Measurements from ENCODE around the gene TPM3. TPM values are rescaled to one million over a fixed set of nuclear protein-coding genes. Genes with fewer than 3 reads are reported as not detected.
A peak's percentile ranks its signal among the peaks of the same experiment; 100 is the strongest.
"Not testable (repeated sequence)": the region's sequence is repeated elsewhere in the genome, so short reads cannot be mapped to it uniquely, and the experiment has no call there.

Gene TPM3
- total and polyA plus RNA-seq, 7 experiments from 2014 or later: 264 to 718 (median 423) TPM

DNA sequence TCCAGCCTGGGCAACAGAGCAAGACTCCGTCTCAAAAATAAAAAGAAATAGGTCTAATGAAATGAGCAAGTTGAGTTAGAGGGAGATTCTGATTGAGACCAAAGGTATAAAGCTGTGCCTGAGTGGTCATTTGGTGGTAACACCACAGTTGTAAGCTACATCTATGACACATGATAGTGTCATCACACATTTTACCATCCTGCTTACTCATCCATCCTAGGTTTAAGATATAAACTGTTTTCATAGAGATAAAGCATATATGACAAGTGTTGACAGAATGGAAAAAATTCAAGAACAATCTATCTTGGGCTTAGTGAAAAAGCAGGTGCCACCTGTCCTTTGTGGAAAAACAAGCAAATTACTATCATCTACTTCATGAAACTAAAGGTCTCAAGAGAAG lies 21.4 kb upstream of the TPM3 start:
- H3K36me3 ChIP-seq (ENCODE audit: control insufficient read depth in 2 of 3, insufficient read depth in 3 of 3, low read length in 3 of 3): peaks cover 23 to 79% (median 25%) of the 10 kb centered on the region in 3 experiments
- no peak for ATAC-seq
- Mint-ChIP-seq H3K4me3 (no peak overlapping the region), H3K36me3 (peaks cover 1 to 43% (median 24%) of the 10 kb centered on the region in 5 donors), H3K27ac (peak overlapping the region in 4 of 9 donors; percentile 3 to 45 (median 33)), H3K9me3 (no peaks in the 10 kb centered on the region), H3K4me1 (peaks cover 6 to 27% (median 18%) of the 10 kb centered on the region in 7 donors), H3K27me3 (no peaks in the 10 kb centered on the region)
- intact Hi-C loops (cut with micrococcal nuclease): no loop called here
- no peak overlapping the region for H3K27ac ChIP-seq (ENCODE audit: low read depth, low read length)
- POLR2A ChIA-PET: no interaction called here
- CTCF ChIA-PET: interaction anchor here (1.6 kb wide), 1 partner anchor 14 kb away, joined by 5 read pairs; no protein-coding TSS in a partner anchor
- no peak for DNase-seq
- peaks cover 6 to 9% of the 10 kb centered on the region in 2 donors for H3K4me1 ChIP-seq (ENCODE audit: control insufficient read depth in 2 of 2, insufficient read depth in 2 of 2, low read length in 2 of 2)
- H3K9me3 ChIP-seq (ENCODE audit: control insufficient read depth in 2 of 3, low read length in 3 of 3): no peaks in the 10 kb centered on the region
- H3K4me3 ChIP-seq (ENCODE audit: low read length): no peak overlapping the region
- H3K27me3 ChIP-seq (ENCODE audit: control insufficient read depth in 2 of 2, insufficient read depth in 2 of 2, low read length in 2 of 2): no peaks in the 10 kb centered on the region

DNA sequence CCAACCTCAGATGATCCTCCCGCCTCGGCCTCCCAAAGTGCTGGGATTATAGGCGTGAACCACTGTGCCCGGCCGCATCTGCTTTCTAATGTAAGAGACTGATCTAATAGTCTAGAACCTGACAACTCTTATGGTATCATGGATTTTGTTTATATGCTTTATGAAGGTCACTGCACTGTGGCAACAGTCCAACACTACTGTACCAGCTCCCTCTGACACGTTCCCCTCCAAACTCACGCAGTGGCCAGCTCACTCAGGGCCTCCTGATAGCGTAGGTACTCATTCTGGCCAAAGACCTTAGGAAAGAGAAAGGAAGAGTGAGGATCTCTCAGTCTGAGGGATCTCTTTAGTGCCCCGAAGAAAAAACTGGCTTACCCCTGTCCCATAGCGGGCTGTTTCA lies 20.2 kb upstream of the TPM3 start:
- Histone ChIP-seq H3K4me1 (ENCODE audit: control insufficient read depth in 2 of 2, insufficient read depth in 2 of 2, low read length in 2 of 2) (no peaks in the 10 kb centered on the region), H3K27me3 (ENCODE audit: control insufficient read depth in 2 of 2, insufficient read depth in 2 of 2, low read length in 2 of 2) (no peaks in the 10 kb centered on the region), H3K9me3 (ENCODE audit: control insufficient read depth in 2 of 3, low read length in 3 of 3) (no peaks in the 10 kb centered on the region), H3K27ac (ENCODE audit: low read depth, low read length) (no peak overlapping the region), H3K4me3 (ENCODE audit: low read length) (no peak overlapping the region), H3K36me3 (ENCODE audit: control insufficient read depth in 2 of 3, insufficient read depth in 3 of 3, low read length in 3 of 3) (peaks cover 19 to 79% (median 23%) of the 10 kb centered on the region in 3 experiments)
- ChIA-PET CTCF (no interaction called here), POLR2A (interaction anchor here (0.7 to 0.8 kb wide), 2 partner anchors 8 to 334 kb away, joined by 3 read pairs; a partner anchor contains a TSS)
- ATAC-seq (no peak), DNase-seq (no peak)
- H3K27ac Mint-ChIP-seq: peak overlapping the region in 5 of 9 donors; percentile 1 to 75 (median 43)
- no peaks in the 10 kb centered on the region for H3K27me3 Mint-ChIP-seq
- peaks cover 0 to 38% (median 21%) of the 10 kb centered on the region in 5 donors for H3K36me3 Mint-ChIP-seq
- no peak overlapping the region for H3K4me3 Mint-ChIP-seq
- intact Hi-C loops (cut with micrococcal nuclease): no loop called here
- H3K9me3 Mint-ChIP-seq: no peaks in the 10 kb centered on the region
- H3K4me1 Mint-ChIP-seq: peaks cover 4 to 16% (median 6%) of the 10 kb centered on the region in 7 donors

DNA sequence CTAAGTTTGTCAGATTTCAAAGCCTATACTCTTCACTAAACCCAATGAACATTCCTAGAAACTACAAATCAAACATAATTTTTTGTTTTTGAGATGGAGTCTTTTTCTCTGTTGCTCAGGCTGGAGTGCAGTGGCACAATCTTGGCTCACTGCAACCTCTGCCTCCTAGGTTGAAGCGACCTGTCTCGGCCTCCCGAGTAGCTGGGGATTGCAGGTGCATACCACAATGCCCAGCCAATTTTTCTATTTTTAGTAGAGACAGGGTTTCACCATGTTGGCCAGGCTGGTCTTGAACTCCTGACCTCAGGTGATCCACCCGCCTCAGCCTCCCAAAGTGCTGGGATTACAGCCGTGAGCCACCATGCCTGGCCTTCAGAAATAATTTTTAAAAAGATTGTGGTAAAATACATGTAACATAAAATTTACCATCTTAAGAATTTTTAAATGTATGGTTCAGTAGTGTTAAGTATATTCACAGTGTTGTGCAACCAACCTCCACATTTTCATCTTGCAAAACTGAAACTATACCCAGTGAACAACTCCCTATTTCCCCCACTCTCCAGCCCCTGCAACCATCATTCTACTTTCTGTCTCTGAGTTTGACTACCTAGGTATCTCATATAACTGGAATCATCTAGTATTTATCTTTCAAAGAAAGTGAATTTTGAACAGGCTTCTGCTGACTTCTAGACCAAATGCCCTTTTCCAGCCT lies 16.9 kb upstream of the TPM3 start:
- Histone ChIP-seq H3K9me3 (ENCODE audit: control insufficient read depth in 2 of 3, low read length in 3 of 3) (no peaks in the 10 kb centered on the region), H3K4me3 (ENCODE audit: low read length) (no peak overlapping the region), H3K36me3 (ENCODE audit: control insufficient read depth in 2 of 3, insufficient read depth in 3 of 3, low read length in 3 of 3) (peaks cover 18 to 84% (median 35%) of the 10 kb centered on the region in 3 experiments), H3K27ac (ENCODE audit: low read depth, low read length) (no peak overlapping the region), H3K4me1 (ENCODE audit: control insufficient read depth in 2 of 2, insufficient read depth in 2 of 2, low read length in 2 of 2) (no peaks in the 10 kb centered on the region), H3K27me3 (ENCODE audit: control insufficient read depth in 2 of 2, insufficient read depth in 2 of 2, low read length in 2 of 2) (no peaks in the 10 kb centered on the region)
- H3K9me3 Mint-ChIP-seq: no peaks in the 10 kb centered on the region
- intact Hi-C loops (cut with micrococcal nuclease): no loop called here
- DNase-seq (no peak), ATAC-seq (no peak)
- peaks cover 0 to 40% (median 32%) of the 10 kb centered on the region in 5 donors for H3K36me3 Mint-ChIP-seq
- ChIA-PET POLR2A (interaction anchor here (0.6 kb wide), 1 partner anchor 297 kb away, joined by 3 read pairs; no protein-coding TSS in a partner anchor), CTCF (no interaction called here)
- no peaks in the 10 kb centered on the region for H3K27me3 Mint-ChIP-seq
- H3K27ac Mint-ChIP-seq: peak overlapping the region in 4 of 9 donors; percentile 19 to 81 (median 45)
- H3K4me1 Mint-ChIP-seq: peaks cover 0 to 19% (median 1%) of the 10 kb centered on the region in 7 donors
- H3K4me3 Mint-ChIP-seq: no peak overlapping the region

DNA sequence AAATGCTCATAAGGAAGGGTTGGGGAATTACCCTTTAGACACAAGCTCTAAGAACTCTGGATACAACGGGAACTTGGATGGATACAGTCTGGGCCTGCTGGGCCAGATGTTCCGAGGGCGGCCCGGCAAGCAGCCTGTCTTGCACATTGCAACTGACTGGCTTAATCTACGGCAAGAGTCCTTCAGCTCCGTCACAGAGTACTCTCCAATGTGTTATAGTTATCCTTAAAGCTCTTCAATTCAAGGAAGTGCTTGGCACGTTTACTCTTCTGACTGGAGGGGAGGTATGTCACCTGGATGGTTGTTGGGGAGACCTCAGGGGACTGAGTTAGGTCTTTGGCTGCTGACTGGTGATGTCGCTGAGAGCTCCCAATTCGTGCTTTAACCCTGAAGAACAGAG lies 15.4 kb upstream of the TPM3 start:
- Mint-ChIP-seq H3K27ac (peak overlapping the region in 4 of 9 donors; percentile 16 to 75 (median 34)), H3K4me3 (no peak overlapping the region), H3K27me3 (no peaks in the 10 kb centered on the region), H3K9me3 (no peaks in the 10 kb centered on the region), H3K36me3 (peaks cover 0 to 30% (median 23%) of the 10 kb centered on the region in 5 donors), H3K4me1 (peaks cover 0 to 14% (median 1%) of the 10 kb centered on the region in 7 donors)
- POLR2A ChIA-PET: interaction anchor here (0.6 to 1.6 kb wide), 3 partner anchors 12 to 71 kb away, joined by 3 to 5 read pairs (median 3); a partner anchor contains a TSS
- ATAC-seq: no peak
- peaks cover 11 to 68% (median 26%) of the 10 kb centered on the region in 3 experiments for H3K36me3 ChIP-seq (ENCODE audit: control insufficient read depth in 2 of 3, insufficient read depth in 3 of 3, low read length in 3 of 3)
- no peaks in the 10 kb centered on the region for H3K9me3 ChIP-seq (ENCODE audit: control insufficient read depth in 2 of 3, low read length in 3 of 3)
- H3K27ac ChIP-seq (ENCODE audit: low read depth, low read length): no peak overlapping the region
- H3K27me3 ChIP-seq (ENCODE audit: control insufficient read depth in 2 of 2, insufficient read depth in 2 of 2, low read length in 2 of 2): no peaks in the 10 kb centered on the region
- no peak overlapping the region for H3K4me3 ChIP-seq (ENCODE audit: low read length)
- CTCF ChIA-PET: interaction anchor here (0.6 kb wide), 1 partner anchor 213 kb away, joined by 3 read pairs; no protein-coding TSS in a partner anchor
- H3K4me1 ChIP-seq (ENCODE audit: control insufficient read depth in 2 of 2, insufficient read depth in 2 of 2, low read length in 2 of 2): no peaks in the 10 kb centered on the region
- intact Hi-C loops (cut with micrococcal nuclease): no loop called here
- no peak for DNase-seq

DNA sequence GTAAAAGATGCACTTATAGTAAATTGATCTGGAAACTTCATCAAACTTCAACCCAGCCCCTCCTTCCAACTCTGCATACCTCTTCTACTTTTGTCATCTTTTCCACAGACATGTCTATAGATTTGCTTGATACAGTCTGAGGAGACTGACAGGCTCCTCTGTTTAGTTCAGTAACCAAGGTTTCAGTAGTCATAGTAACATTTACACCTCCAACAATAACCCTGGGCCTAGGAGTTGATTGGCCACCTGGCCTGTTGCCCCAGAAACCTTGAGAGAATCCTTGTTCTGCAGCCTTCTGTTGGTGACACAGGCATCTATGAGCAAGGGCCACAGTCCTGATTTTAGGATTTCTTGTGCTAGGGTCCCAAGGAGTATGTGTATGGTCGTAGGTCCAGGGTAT lies 14.3 kb upstream of the TPM3 start, which contains the start of gene CFAP141:
Gene CFAP141 (minus strand): TSS at position 138 of the 400 bp plus-strand sequence. CDS start 26 bp downstream, at position 112.
- Mint-ChIP-seq H3K27ac (peak within 1 kb of the TSS; percentile 21 to 84 (median 65)), H3K4me3 (no peak within 1 kb of the TSS), H3K36me3 (peaks cover 0 to 26% (median 19%) of the 10 kb centered on the region in 5 donors), H3K27me3 (no peaks in the 10 kb centered on the region), H3K4me1 (peaks cover 0 to 12% (median 0%) of the 10 kb centered on the region in 7 donors), H3K9me3 (no peaks in the 10 kb centered on the region)
- POLR2A ChIA-PET: no interaction called here
- CTCF ChIA-PET: no interaction called here
- peaks cover 11 to 58% (median 16%) of the 10 kb centered on the region in 3 experiments for H3K36me3 ChIP-seq (ENCODE audit: control insufficient read depth in 2 of 3, insufficient read depth in 3 of 3, low read length in 3 of 3)
- peak; percentile 64 for ATAC-seq
- H3K4me3 ChIP-seq (ENCODE audit: low read length): no peak within 1 kb of the TSS
- DNase-seq: peak in 3 of 9 donors; percentile 13 to 24 (median 19)
- intact Hi-C loops (cut with micrococcal nuclease): no loop called here
- H3K4me1 ChIP-seq (ENCODE audit: control insufficient read depth in 2 of 2, insufficient read depth in 2 of 2, low read length in 2 of 2): no peaks in the 10 kb centered on the region
- no peak within 1 kb of the TSS for H3K27ac ChIP-seq (ENCODE audit: low read depth, low read length)
- H3K27me3 ChIP-seq (ENCODE audit: control insufficient read depth in 2 of 2, insufficient read depth in 2 of 2, low read length in 2 of 2): no peaks in the 10 kb centered on the region
- no peaks in the 10 kb centered on the region for H3K9me3 ChIP-seq (ENCODE audit: control insufficient read depth in 2 of 3, low read length in 3 of 3)

DNA sequence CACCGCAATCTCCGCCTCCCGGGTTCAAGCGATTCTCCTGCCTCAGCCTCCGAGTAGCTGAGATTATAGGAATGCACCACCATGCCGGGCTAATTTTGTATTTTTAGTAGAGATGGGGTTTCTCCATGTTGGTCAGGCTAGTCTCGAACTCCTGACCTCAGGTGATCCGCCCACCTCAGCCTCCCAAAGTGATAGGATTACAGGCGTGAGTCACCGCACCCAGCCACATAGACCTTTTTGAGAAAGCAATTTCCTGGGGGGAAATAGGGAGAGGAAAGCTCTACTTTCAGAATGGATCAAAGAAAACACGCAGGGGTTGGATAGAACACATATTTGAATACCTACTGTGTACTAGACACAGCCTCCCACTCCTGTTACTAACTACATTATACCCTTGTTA lies 13.9 kb upstream of the TPM3 start:
- H3K9me3 Mint-ChIP-seq; POLR2A ChIA-PET; H3K27me3 ChIP-seq (ENCODE audit: control insufficient read depth in 2 of 2, insufficient read depth in 2 of 2, low read length in 2 of 2); ATAC-seq; DNase-seq; H3K4me3 ChIP-seq (ENCODE audit: low read length); H3K4me1 ChIP-seq (ENCODE audit: control insufficient read depth in 2 of 2, insufficient read depth in 2 of 2, low read length in 2 of 2); H3K27me3 Mint-ChIP-seq; H3K4me3 Mint-ChIP-seq; H3K27ac ChIP-seq (ENCODE audit: low read depth, low read length); intact Hi-C loops (cut with micrococcal nuclease); H3K9me3 ChIP-seq (ENCODE audit: control insufficient read depth in 2 of 3, low read length in 3 of 3): not testable (repeated sequence)
- CTCF ChIA-PET: interaction anchor here (0.6 kb wide), 1 partner anchor 9 kb away, joined by 4 read pairs; no protein-coding TSS in a partner anchor
- peaks cover 0 to 26% (median 18%) of the 10 kb centered on the region in 5 donors for H3K36me3 Mint-ChIP-seq
- H3K27ac Mint-ChIP-seq: peak overlapping the region in 8 of 9 donors; percentile 21 to 84 (median 64)
- H3K4me1 Mint-ChIP-seq: peaks cover 0 to 12% (median 0%) of the 10 kb centered on the region in 7 donors
- peaks cover 11 to 56% (median 16%) of the 10 kb centered on the region in 3 experiments for H3K36me3 ChIP-seq (ENCODE audit: control insufficient read depth in 2 of 3, insufficient read depth in 3 of 3, low read length in 3 of 3)

Data from naive thymus-derived CD4-positive, alpha-beta T cell (primary cell).